C1 segment of cervical spinal cord (tissue), 14 donors: ENCODE results near the gene PYHIN1.
"Not testable (repeated sequence)": the region's sequence is repeated elsewhere in the genome, so short reads cannot be mapped to it uniquely, and the experiment has no call there.

Experiments
- DNase-seq, 14 donors: peaks; one replicate each; lab custom pipeline; 2025; lab: John Stamatoyannopoulos, UW

Gene PYHIN1

DNA sequence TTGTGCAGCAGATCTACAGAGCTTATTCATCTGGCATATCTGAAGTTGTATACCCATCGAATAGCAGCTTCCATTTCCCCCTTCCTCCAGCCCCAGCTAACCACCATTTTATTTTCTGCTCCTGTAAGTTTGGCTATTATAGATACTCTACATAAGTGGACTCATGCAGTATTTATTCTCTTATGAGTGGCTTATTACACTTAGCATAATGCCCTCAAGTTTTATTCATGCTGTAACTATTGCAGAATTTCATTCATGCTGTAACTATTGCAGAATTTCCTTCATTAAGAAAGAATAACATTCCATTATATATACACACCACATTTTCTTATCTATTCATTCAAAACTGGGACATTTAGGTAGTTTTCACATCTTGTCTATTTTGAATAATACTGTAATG lies 47.9 kb downstream of the PYHIN1 start:
- no peak for DNase-seq

DNA sequence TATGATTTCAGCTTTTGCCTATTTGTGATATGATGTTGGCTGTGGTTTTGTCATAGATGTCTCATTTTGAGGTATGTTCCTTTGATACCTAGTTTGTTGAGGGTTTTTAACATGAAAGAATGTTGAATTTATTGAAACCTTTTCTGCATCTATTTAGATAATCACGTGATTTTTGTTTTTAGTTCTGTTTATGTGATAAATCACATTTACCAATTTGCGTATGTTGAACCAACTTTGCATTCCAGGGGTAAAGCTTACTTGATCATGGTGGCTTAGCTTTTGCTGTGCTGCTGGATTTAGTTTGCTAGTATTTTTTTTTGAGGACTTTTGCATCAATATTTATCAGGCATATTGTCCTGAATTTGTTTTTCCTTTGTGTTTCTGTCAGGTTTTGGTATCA lies 51.9 kb downstream of the PYHIN1 start:
- DNase-seq: no peak

DNA sequence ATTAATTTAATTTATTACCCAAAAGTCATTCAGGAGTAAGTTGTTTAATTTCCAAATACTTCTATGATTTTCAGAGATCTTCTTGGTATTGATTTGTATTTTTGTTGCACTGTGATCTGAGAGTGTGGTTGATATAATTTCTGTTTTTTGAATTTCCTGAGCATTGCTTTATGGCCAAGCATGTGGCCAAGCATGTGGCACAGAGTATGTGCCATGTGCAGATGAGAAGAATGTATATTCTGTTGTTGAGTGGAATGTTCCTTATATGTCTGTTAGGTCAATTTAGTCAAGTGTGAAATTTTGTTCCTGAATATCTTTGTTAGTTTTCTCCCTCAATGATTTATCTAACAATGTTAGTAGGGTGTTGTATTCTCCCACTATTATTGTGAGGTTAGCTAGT lies 53.0 kb downstream of the PYHIN1 start:
- DNase-seq: no peak

DNA sequence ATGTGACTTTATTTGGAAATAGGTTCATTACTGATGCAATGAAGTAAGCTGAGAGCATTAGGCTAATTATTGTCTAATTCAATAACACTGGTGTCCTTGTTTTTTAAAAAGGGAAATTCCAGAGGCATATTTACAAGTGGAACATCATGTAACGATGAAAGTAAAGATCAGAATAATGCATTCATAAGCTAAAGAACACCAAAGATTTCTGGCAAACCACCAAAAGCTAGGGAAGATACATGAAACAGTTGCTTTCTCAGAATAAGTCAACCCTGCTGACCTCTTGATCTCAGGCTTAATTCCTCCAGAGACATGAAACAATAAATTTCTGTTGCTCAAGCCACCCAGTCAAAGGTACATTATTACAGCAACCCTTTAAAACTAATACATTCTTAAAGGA lies 58.1 kb downstream of the PYHIN1 start:
- no peak for DNase-seq

DNA sequence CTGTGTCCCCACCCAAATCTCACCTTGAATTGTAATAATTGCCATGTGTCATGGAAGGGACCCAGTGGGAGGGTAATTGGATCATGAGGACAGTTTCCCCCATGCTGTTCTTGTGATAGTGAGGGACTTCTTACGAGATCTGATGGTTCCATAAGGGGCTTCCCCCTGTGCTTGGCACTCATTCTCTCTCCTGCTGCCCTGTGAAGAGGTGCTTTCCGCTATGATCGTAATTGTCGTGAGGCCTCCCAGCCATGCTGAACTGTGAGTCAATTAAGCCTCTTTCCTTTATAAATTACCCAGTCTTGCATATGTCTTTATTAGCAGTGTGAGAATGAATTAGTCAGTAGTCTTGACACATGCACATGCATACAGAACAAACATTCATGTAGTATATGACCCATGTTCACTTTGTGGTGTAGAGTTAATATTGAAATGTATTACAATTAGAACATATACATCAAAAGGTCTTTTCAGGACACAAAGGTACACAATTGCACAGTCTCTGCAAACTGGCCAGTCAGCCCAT lies 61.5 kb downstream of the PYHIN1 start:
- DNase-seq: no peak

DNA sequence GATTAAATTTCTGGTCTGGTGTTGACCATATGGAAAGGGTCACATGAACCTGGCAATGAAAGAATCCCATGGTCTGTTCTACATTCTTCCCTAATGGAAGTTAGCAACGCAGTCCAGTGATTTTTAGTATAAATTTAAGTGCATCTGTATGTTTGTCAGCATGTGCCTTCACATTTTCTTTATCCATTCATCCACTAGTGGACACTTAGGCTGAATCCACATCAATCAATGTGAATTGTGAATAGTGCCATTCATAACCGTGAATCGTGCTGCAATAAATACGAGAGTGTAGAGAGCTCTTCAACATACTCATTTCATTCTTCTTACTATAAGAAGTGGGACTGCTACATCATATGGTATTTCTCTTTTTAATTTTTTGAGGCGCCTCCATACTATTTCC lies 65.6 kb downstream of the PYHIN1 start:
- no peak for DNase-seq

DNA sequence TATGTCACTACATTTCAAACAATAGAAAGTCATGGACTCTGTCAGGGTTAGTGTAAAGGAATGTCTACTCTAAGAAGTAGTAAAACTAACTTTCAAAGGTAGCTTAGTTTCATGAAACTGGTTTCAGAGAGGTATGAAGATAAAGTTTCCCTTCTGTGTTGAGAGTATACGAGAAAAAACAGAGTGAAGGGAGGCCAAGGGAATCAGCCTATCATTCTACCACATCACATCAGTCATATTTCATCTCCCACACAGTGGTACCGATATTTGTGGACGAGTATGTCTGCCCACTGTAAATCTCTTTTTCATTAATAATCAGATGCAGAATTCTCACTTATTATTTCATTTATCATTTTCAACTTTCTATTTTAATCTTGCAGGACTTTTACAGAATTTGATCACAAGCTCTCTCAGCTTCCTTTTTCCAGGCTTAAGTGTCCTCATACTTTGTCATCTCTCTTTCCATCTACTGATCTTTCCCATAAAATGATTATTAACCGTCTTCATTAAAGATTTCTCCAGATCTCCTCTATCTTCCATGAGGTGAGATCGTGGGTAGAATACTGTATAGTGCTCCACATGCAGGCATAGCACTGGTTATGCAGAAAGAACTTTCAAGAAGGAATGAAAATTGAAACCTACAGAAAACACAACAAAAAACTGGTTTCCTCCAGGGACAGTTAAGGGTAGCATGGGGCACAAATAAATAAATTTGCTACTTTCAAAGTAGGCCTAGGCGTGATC lies 66.9 kb downstream of the PYHIN1 start:
- DNase-seq: no peak

DNA sequence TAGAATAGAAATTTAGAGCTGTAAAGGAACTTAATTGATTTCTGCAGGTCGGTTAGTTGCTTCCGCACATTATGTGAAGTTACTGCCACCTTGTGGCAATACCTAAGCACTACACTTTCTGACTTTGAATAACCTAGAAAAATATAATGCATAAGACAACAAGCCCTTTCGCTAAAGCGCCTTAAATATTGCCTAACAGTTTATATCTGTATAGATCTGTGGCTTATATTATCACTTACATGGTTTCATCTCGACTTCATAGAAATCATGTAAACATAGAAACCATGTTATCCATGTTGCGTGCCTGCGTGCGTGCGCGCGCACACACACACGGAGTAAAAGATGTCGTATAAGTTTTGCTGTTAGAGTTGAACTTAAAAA lies 67.4 kb downstream of the PYHIN1 start:
- peak in 5 of 14 donors; percentile 17 to 46 (median 33) for DNase-seq

DNA sequence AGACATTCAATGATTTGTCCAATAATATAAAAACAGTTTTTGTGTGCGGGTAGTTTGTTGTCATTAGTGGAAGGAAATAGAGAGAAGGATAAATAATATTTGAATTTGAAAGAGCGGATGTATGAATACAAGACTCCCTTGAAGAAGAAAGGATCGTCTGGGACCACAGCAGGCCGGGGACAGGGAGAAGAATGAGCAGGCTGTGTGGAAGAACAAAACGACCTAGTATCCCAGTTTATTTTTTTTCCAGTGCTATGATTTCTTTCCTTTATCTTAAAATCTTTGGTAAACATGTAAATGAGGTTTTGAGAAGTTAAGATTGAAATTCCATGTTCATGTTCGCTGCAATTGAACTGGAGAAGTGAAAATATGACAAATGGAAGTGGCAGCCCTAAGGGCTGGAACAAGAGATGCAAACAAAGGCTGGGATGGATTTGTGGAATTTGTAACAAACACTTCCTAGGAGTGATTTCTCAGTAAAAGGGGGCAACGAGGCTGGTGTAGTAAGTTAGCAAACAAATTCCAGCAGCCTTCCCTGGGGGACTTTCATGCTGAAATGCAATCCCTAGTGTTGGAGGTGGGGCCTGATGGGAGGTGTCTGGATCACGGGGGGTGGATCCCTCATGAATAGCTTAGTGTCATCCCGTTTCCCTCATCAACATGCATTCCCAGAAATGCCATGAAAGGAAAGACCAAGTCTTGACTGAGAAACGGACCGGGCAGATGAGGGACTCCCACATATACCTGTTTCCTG lies 68.1 kb downstream of the PYHIN1 start:
- DNase-seq: peak in 12 of 14 donors; percentile 41 to 89 (median 74)

DNA sequence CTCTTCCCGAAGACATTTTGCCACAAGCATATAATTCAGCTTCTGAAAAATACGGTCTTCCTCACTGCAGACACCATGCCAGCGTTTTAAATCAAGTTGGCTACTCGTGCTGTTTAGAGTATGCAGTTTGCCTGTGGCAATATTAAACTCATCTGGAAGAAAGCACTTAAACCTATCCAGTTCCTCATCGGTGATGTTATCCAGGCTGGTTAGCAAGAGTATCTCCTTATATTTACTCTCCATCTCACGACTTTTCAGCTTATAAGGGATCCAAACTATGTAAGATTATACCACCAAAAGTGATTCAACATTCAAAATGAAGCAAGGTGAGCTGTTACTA lies 68.7 kb downstream of the PYHIN1 start:
- DNase-seq: no peak

DNA sequence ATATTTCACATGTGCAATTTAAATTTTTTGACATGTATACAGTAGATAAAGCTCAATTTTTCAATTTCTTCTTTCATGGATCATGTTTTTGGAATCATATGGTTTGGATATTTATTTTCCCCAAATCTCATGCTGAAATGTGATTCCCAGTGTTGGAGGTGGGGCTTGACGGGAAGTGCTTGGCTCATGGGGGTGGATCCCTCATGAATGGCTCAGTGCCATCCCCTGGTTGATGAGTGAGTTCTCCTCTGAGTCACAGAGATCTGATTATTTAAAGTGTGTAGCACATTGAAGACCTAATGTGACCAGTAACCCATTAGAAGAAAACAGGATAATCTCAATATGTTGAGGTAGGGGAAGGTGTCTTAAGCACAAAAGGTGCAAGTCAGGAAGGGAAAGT lies 69.3 kb downstream of the PYHIN1 start:
- peak in 10 of 14 donors; percentile 6 to 94 (median 46) for DNase-seq

DNA sequence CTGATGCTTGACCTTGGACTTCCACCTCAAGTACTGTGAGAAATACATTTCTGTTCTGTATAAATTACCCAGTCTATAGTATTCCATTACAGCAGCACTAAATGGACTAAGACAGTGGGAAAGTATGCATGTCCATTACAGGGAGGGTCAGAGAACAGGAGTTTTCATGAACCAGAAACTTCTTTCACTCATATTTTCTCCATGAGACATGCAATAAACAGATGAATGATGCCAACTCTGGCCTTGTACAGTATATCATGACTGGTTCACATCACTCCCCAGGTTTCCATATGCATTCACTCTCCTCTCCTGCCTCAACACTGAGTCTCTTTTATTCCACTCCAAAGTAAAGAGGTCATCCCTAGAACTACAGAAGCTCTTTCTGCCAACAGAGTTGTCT lies 73.8 kb downstream of the PYHIN1 start:
- DNase-seq: no peak

DNA sequence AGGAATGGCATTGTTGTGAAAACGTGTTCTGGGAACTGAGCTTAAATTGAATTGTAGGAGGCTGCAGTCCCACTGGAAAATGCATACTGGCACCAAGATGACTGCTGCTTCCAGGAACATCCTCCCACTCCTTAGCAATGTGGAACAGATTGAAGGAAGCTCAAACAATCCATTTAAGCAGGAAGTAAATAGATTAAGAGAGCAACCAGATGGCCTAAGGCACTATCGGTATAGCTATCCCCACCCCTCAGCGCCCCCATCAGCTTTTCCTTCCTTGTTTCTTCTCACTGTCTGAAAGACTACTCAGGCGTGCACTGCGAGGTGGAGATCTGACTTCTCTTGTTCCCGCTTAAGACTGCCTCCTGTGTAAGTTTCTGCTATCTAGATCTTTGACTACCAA lies 74.3 kb downstream of the PYHIN1 start:
- DNase-seq: peak in 3 of 14 donors; percentile 3 to 19 (median 16)

DNA sequence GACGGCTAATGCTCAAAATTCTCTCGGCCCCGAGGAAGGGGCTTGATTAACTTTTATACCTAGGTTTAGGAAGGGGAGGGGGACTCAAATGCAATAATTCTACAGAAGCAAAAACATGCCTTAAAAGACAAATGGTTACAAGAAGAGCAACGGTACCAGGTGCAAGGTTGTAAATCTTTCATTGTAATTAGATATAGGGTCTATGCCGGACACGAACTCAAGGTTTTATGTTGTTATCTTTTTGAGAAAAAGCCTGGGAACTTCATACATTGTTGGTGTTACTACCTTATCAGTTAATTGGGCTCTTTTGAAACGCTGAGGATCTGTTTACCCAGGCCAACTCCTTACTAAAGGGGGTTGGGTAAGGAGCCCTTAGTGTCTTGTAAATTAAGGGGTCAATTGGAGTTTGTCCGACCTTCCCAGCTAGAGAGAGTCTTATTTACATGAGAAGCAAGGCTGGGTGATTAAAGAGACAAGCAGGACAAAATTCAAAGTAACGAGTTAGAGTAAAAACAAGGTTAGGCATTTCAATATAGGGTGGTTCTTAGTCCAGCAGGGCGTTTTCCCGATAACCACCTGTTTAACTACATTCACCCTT lies 75.0 kb downstream of the PYHIN1 start:
- DNase-seq: not testable (repeated sequence)

DNA sequence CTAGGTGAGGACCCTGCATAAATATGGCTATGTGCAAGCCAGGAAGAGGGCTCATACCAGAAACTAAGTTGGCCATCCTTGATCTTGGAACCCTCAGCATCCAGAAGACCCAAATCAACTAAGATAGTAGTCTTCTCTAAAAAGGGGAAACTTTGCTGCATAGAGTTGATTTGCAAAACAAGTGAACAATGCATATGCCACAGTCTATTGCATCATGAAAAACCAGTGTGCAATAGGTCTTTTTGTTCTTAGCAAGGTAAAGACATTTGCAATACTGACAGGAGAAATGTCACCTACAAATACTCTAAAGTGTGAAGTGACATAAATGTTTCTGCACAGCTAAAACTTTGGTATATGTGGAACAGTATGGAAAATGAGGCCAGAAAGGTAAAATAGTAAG lies 76.4 kb downstream of the PYHIN1 start:
- no peak for DNase-seq

DNA sequence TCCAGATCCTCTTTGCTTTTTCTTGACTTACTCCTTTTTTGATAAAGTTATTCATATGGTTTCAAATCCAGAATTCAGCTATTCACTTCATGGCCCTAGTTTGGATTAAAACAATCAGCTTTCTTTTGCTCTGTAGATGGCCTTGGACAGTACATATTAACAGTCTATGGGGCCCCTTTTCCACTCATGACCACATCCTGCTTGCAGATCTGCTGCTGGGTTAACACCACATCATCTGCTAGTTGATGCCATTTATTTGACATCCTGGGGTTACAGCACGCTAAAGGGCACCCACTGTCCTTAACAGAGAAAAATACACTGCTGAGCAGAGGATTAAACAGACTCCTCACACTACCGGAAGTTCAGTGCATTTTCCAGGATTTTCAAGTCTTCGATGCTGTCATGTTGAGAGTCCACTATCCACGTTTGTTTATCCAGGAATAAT lies 77.4 kb downstream of the PYHIN1 start:
- peak in 3 of 14 donors; percentile 4 to 12 (median 12) for DNase-seq

DNA sequence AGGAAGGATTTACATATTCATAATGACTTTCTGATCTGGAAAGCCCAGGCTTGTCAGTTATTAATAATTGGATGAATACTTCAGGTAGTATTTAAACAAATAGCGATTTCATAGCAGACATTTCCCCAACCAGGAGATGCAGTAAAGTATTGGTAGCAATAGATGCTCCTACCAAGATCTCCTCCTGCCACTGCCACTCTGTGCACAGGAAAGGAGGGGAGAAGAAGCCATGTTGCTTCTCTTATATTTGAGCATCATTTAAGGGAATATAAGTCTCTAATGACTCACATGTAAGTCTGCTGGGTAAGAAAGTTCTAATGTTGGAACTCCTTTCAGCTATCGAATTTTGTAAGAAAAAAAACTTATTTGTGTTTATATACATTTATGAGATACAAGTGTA lies 77.9 kb downstream of the PYHIN1 start:
- DNase-seq: no peak

DNA sequence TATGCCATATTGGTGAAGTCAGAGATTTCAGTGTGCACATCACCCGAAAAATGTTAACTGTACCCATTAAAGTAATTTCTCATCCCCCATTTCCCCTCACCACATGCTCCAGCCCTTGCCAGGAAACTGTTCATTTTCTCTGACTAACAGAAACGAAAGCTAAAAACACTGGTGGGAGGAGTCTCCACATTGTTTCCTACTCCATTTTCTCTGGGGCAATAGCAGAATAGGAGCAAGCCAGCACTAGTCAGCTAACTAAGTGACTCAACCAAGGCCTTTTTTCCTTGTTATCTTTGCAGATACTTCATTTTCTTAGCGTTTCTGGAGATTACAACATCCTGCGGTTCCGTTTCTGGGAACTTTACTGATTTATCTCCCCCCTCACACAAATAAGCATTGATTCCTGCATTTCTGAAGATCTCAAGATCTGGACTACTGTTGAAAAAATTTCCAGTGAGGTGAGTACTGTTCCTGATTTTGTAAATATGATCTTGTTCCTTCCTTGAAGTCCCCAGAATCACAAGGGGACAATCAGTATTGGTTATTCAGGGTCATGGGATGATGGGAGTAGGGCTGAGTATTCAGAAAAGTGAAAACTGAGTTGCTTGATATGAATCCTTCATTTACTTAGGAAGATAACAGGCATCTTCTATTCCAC lies 78.5 kb downstream of the PYHIN1 start, which contains the start of gene IFI16:
IFI16 (plus strand) TSS at position 204 of the 658 bp plus-strand sequence. CDS start 4,774 bp downstream, outside the sequence.
- peak in 5 of 14 donors; percentile 13 to 37 (median 17) for DNase-seq

DNA sequence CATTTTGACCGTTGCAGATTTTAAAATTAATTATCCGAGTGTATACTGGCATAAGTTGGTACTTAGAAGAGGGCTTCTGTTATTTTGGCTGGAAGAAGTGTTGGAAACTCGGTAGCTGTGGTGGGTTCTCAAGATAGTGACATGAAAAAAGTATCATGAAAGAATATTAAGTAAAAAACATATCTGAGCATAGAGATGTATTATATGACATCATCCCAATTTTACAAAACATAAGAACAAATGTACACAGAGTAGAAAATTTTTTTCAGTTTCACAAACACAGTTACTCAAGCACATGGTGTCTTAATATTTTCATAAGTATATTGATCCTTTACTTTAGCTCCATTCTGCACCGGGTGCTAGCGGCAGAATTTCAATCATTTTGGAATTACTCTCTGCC lies 79.0 kb downstream of the PYHIN1 start:
- no peak for DNase-seq

DNA sequence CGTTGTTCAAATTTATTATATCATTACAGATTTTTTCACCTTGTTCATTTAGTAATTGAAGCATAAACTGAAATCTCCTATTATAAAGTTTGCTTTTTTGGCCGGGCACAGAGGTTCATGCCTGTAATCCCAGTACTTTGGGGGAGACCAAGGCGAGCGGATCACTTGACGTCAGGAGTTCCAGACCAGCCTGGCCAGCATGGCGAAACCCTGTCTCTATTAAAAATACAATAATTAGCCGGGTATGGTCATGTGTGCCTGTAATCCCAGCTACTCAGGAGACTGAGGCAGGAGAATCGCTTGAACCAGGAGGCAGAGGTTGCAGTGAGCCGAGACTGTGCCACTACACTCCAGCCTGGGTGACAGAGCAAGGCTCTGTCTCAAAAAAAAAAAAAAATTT lies 79.6 kb downstream of the PYHIN1 start:
- DNase-seq: not testable (repeated sequence)

DNA sequence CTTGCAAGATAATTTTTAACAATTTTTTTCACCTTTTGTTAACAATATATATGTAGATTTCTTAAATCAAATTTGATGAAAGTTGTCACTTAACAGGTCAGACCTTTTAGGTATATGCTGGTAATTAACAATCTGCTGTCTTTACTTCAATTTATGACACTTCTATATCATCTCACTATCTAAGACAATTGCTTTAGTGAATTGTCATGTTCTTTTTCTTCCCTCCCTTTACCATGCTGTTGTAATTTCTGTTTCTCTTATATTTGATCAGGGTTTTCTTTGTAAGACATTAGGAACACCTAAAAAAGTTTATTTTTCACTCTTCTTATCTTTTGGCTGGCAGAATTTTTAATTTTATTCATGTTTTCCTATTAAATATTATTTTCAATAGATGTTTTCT lies 80.4 kb downstream of the PYHIN1 start:
- DNase-seq: no peak

DNA sequence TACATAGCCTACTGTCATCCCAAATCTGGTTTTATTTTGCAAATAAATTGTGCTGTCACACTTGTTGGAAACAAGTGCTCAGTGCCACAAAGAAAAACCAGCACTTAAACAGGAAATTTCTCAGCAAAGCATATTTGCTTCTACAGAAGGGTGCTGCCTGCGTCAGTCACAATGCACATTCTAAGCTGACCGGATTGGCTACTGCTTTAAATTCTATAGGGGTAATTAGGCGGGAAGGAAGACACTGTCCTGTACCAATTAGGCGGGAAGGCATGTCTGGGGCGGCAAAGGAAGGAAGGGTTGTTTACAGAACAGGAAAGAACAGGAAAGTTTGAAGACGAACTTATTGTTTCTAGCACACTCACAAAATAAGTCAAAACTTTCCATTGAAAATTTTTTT lies 81.1 kb downstream of the PYHIN1 start:
- no peak for DNase-seq
